Subcutaneous adipose tissue (tissue), 4 donors: Measurements from ENCODE around the gene NT5DC3. TPM values are rescaled to one million over a fixed set of nuclear protein-coding genes. Genes with fewer than 3 reads are reported as not detected.

Experiments used
- total RNA-seq, 4 donors: library from RNA; depleted of rRNA; stranded (reverse); fragments of >200 nt; gene quantifications; one replicate each; pipeline ENCODE4 v1.1.0, GENCODE V29; 2016
- TF ChIP-seq, protein P1 (sequence below): fragments of 450-650 bp; IDR thresholded peaks from one replicate; pipeline ENCODE4 v1.5.1; 2016; ENCODE audit warnings: low read depth, mild to moderate bottlenecking, control low read depth, antibody characterized with exemption, moderate library complexity

NT5DC3 gene
- total RNA-seq, 4 donors from 2014 or later, result 4.5 to 7.0 (median 5.6) TPM

DNA sequence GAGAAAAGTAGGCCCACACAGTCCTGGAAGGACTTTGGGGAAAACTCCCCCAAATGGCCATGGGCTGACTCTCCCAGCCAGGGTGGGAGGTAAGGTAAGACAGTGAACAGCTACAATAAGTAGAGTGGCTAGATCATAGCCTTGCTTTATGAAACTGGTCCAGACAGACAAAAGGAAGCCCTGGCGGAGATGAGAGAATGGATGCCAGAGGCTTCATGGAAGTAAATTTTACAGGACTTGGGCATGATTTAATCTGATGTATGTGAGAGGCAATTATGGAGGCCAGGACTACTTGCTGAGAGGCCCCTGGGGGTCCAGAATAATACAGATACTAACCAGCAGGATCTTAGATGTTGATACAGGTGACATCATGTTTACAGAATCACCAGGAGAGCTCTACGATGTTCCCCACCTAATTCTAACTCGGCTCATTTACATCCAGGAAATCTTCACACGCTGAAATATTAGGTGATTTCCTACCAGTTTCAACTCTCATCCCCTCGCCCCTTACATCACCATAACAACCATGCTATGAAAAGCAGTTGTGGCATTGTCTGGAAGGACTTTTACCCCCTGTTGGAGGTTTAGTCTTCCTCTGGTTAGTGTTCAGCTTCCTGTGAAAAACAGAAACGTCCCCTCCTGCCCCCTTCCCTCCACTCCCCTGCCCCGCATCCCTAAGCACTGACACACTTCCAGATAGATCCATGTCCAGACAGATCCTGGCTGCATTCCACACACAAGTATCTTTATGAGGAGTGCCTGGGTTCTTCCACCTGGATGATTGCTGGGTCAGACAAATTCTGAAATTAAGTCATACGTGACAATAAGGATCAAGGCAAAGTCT lies 39.5 kb upstream of the NT5DC3 start:
- TF ChIP-seq, protein P1, sequence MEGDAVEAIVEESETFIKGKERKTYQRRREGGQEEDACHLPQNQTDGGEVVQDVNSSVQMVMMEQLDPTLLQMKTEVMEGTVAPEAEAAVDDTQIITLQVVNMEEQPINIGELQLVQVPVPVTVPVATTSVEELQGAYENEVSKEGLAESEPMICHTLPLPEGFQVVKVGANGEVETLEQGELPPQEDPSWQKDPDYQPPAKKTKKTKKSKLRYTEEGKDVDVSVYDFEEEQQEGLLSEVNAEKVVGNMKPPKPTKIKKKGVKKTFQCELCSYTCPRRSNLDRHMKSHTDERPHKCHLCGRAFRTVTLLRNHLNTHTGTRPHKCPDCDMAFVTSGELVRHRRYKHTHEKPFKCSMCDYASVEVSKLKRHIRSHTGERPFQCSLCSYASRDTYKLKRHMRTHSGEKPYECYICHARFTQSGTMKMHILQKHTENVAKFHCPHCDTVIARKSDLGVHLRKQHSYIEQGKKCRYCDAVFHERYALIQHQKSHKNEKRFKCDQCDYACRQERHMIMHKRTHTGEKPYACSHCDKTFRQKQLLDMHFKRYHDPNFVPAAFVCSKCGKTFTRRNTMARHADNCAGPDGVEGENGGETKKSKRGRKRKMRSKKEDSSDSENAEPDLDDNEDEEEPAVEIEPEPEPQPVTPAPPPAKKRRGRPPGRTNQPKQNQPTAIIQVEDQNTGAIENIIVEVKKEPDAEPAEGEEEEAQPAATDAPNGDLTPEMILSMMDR, result no peak

DNA sequence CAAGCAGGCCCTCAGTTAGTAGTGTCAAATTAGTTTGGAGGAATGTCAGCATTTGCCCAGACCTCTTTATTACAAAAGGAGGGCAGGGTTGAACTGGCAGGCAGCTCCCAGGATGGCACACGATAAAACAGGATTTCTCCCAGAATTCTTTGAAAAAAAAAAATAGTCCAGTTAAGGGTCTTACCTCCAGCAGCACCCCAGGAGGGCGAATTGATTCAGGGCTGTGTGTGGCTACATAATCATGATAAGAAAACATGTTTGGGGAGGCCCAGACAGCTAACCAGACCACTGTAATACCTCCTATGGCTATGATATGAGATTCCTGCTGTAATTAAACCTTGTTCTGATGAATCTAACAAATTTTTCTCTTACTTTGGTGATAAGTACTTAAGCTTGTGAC lies 38.8 kb upstream of the NT5DC3 start:
- TF ChIP-seq, protein P1, result no peak

DNA sequence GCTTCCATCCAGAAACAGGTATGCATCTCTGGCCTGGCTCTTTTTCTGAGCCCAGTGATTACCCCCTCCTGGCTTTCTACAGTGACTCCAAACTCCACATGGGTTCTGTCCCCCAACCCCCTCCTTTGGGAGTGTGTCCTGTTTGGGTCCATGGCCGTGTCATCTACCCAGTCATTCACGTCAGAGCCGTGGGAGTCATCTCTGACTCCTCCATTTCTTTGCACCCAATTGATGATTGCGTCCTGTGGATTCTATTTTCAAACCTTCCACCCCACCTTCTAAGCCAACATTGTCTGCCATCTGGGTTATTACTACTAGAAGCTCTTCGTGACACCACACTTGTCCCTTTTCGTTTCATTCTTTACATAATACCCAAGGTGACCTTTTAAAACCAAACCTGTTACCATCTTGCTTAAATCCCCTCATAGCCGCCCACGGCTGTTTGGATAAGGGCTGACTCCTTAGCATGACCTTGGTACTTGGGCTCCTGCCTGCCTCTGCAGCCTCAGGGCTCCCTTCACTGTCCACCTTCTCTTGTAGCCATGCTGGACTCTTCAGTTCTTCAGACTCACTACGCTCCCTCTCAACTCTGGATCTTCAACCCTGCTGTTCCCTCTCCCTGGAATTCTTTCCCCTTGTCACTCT lies 38.1 kb upstream of the NT5DC3 start:
- TF ChIP-seq, protein P1, result no peak

DNA sequence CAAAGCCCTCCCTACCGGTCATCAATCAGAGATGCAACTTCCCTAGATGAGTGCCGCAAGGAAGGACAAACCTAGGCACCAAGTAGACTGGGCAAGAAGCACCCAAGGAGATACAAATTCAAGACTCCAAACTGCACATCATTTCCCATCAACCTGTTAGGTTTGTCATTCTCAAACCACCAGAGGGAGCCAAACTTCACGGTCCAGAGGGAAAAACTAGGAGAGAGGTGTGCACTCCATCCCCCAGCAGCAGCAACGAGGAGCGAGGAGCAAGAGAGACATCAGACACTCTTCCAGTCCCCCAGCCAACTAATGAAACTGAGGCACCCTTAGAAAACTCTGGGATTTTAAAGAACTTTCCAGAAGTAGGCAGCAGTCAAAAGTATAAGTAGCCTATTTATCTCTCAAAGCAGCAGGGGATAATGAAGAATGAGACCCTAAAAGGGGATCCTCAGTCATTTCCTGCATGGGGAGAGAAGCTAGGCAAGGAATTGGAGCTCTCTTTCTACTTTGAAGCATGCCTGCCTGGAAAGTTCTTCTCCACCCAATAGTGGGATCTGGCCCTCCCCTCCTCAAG lies 37.0 kb upstream of the NT5DC3 start:
- TF ChIP-seq, protein P1, result no peak

DNA sequence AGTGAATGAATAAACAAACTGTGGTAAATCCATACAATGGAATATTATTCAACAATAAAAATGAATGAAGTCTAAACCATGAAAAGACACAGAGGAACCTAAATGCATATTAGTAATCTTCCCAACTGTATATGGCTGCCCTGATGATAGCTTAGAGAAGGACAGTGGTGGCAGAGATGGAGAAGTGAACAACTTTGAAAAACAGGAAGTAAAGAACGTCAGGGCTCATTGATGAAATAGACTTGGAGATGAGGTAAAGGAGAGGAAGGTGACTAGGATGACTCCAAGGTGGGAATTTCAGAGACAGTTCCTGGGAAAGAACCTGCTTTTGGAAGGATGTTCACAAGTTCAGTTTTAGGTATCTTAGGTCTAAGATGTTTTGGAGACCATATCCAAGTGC lies 36.3 kb upstream of the NT5DC3 start:
- TF ChIP-seq, protein P1, result no peak

DNA sequence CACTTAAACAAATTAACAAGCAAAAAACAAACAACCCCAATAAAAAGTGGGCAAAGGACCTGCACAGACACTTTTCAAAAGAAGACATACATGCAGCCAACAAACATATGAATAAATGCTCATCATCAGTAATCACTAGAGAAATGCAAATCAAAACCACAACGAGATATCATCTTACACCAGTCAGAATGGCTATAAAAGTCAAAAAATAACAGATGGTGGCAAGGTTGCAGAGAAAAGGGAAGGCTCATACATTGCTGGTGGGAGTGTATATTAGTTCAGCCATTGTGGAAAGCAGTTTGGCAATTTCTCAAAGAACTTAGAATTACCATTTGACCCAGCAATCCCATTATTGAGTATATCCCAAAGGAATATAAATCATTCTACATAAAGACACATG lies 34.6 kb upstream of the NT5DC3 start:
- TF ChIP-seq, protein P1, result no peak

DNA sequence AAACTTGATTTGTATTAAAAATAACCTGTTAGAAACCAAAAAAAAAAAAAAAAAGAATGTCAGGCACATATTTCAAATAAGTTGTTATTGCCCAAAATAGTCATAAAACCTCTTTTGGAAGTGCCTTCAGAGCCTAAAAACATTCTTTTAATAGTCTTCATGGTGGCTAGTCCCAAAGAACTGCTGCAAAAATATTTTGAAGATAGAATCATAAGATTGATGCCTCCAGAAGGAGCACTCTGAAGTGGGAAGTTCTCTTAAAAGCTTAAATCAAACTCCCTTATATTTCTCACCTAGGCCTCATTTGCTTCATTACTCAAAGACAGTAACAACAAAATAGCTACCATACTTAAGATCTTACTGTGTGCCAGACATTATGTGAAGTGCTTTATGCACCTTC lies 27.2 kb upstream of the NT5DC3 start:
- TF ChIP-seq, protein P1, result no peak
